H1 (cell line): ENCODE results near the gene TET1. TPM values are rescaled to one million over a fixed set of nuclear protein-coding genes. Genes with fewer than 3 reads are reported as not detected.

ENCODE experiments used
- CTCF ChIA-PET: fragments of 300-600 bp; sonication (Branson Sonifier 250); formaldehyde crosslinking; loops from one replicate; lab custom pipeline; 2021; ENCODE audit not compliant: partially characterized antibody; lab: Charles Lee
- POLR2A ChIA-PET: fragments of 300-600 bp; sonication (Branson Sonifier 250); formaldehyde crosslinking; loops from one replicate; lab custom pipeline; 2021; ENCODE audit warnings: inconsistent platforms; ENCODE audit not compliant: partially characterized antibody; lab: Charles Lee
- DNase-seq, 2 experiments: peaks; one replicate each; pipeline versions ENCODE4 v3.0.0 to v3.0.0-alpha.2; 2010 to 2022; ENCODE audit warnings: low spot score in 2 of 2, low read depth in 1 of 2, mixed read lengths in 1 of 2
- FAIRE-seq: peaks from 2 replicates; lab custom pipeline; 2011; peaks lifted over from hg19 to GRCh38; lab: Jason Lieb, UNC
- H2AFZ ChIP-seq: 2 replicates; pipeline ENCODE4 v1.8.1; 2012; ENCODE audit warnings: low read length, inconsistent platforms
- H2AK5ac ChIP-seq: 2 replicates; pipeline ENCODE4 v1.6.1; 2013; ENCODE audit warnings: low read depth, low read length
- H2BK120ac ChIP-seq: replicated peaks from 2 replicates; pipeline ENCODE3; 2013; ENCODE audit warnings: low read depth, low read length, inconsistent platforms
- H2BK12ac ChIP-seq: 2 replicates; pipeline ENCODE4 v1.6.1; 2013; ENCODE audit warnings: low read depth, low read length
- H2BK15ac ChIP-seq: 2 replicates; pipeline ENCODE4 v1.6.1; 2013; ENCODE audit warnings: low read length
- H2BK20ac ChIP-seq: 2 replicates; pipeline ENCODE4 v1.6.1; 2013; ENCODE audit warnings: low read length
- H2BK5ac ChIP-seq: 2 replicates; pipeline ENCODE4 v1.6.1; 2013; ENCODE audit warnings: low read depth, low read length
- H3K14ac ChIP-seq: 2 replicates; pipeline ENCODE4 v1.6.1; 2013; ENCODE audit warnings: inconsistent platforms; ENCODE audit not compliant: insufficient read length
- H3K18ac ChIP-seq: 2 replicates; pipeline ENCODE4 v1.6.1; 2013; ENCODE audit warnings: low read length; ENCODE audit errors: extremely low read depth
- H3K23ac ChIP-seq: 2 replicates; pipeline ENCODE4 v1.6.1; 2013; ENCODE audit warnings: inconsistent platforms; ENCODE audit not compliant: insufficient read length
- H3K23me2 ChIP-seq: 2 replicates; pipeline ENCODE4 v1.6.1; 2013; ENCODE audit warnings: low read depth, low read length
- H3K27ac ChIP-seq: 2 replicates; pipeline ENCODE4 v1.6.1; 2011; ENCODE audit warnings: low read depth, low read length, inconsistent platforms
- H3K27me3 ChIP-seq, 4 experiments: replicated peaks in 1 of 4; 1 replicate in 1 of 4; 2 replicates in 3 of 4; pipeline versions ENCODE4 v1.6.1 to v1.8.1; 2011 to 2013; ENCODE audit warnings: low read length in 3 of 4, mild to moderate bottlenecking in 3 of 4, inconsistent platforms in 2 of 4, mixed read lengths in 2 of 4, moderate library complexity in 1 of 4; ENCODE audit not compliant: control insufficient read depth in 3 of 4, insufficient read depth in 3 of 4; ENCODE audit errors: extremely low read depth in 1 of 4
- H3K36me3 ChIP-seq, 4 experiments: 2 replicates each; pipeline versions ENCODE4 v1.6.1 to v1.8.1; 2011 to 2013; ENCODE audit warnings: mild to moderate bottlenecking in 4 of 4, low read length in 3 of 4, moderate library complexity in 2 of 4, control low read depth in 1 of 4, inconsistent platforms in 1 of 4; ENCODE audit not compliant: insufficient read depth in 4 of 4, control insufficient read depth in 2 of 4
- H3K4ac ChIP-seq: replicated peaks from 2 replicates; pipeline ENCODE3; 2013; ENCODE audit warnings: low read length, low read depth, mixed read lengths, inconsistent platforms; ENCODE audit not compliant: insufficient read length
- H3K4me1 ChIP-seq, 4 experiments: replicated peaks in 1 of 4; 1 replicate in 1 of 4; 2 replicates in 3 of 4; pipeline versions ENCODE4 v1.6.1 to v1.8.1; 2011 to 2013; ENCODE audit warnings: low read length in 3 of 4, inconsistent platforms in 2 of 4, mixed read lengths in 1 of 4; ENCODE audit not compliant: insufficient read depth in 4 of 4, control insufficient read depth in 3 of 4
- H3K4me2 ChIP-seq, 2 experiments: 2 replicates each; pipeline versions ENCODE4 v1.6.1 to v1.8.1; 2011 to 2013; ENCODE audit warnings: low read depth in 2 of 2, low read length in 2 of 2, control low read depth in 1 of 2, inconsistent platforms in 1 of 2, mild to moderate bottlenecking in 1 of 2; ENCODE audit not compliant: insufficient read depth in 1 of 2
- H3K4me3 ChIP-seq, 4 experiments: fragments of 200-600, 300-600 bp in 1 of 4; sonication (generic), shearing (Covaris generic), sonication (Bioruptor Twin) in 1 of 4; 2 replicates each; pipeline versions ENCODE4 v1.5.1 to v1.8.1; 2011 to 2016; ENCODE audit warnings: low read length in 4 of 4, low read depth in 3 of 4, control low read depth in 2 of 4, inconsistent platforms in 2 of 4, mild to moderate bottlenecking in 2 of 4, mixed read lengths in 1 of 4, moderate library complexity in 1 of 4; ENCODE audit not compliant: insufficient read depth in 2 of 4; ENCODE audit errors: extremely low read depth in 1 of 4
- H3K56ac ChIP-seq: replicated peaks from 2 replicates; pipeline ENCODE3; 2013; ENCODE audit warnings: low read depth, mild to moderate bottlenecking, mixed read lengths, low read length, inconsistent platforms; ENCODE audit not compliant: insufficient read length
- H3K79me1 ChIP-seq: 2 replicates; pipeline ENCODE4 v1.6.1; 2013; ENCODE audit warnings: low read depth, low read length, control low read depth
- H3K79me2 ChIP-seq, 2 experiments: 2 replicates each; pipeline versions ENCODE4 v1.6.1 to v1.8.1; 2012 to 2013; ENCODE audit warnings: low read length in 2 of 2, mild to moderate bottlenecking in 2 of 2, inconsistent platforms in 1 of 2; ENCODE audit not compliant: insufficient read depth in 2 of 2, control insufficient read depth in 1 of 2
- H3K9ac ChIP-seq, 4 experiments: replicated peaks in 1 of 4; 1 replicate in 1 of 4; 2 replicates in 3 of 4; pipeline versions ENCODE4 v1.6.1 to v1.8.1; 2011 to 2013; ENCODE audit warnings: low read depth in 3 of 4, low read length in 3 of 4, control low read depth in 2 of 4, mild to moderate bottlenecking in 2 of 4, moderate library complexity in 2 of 4, inconsistent platforms in 1 of 4; ENCODE audit errors: extremely low read depth in 1 of 4
- H3K9me3 ChIP-seq, 2 experiments: 2 replicates each; pipeline versions ENCODE4 v1.6.1 to v1.8.1; 2012 to 2013; ENCODE audit warnings: mild to moderate bottlenecking in 2 of 2, moderate library complexity in 2 of 2, control low read depth in 1 of 2, inconsistent platforms in 1 of 2, low read depth in 1 of 2, low read length in 1 of 2, mixed read lengths in 1 of 2; ENCODE audit not compliant: insufficient read depth in 2 of 2
- H4K20me1 ChIP-seq, 2 experiments: replicated peaks in 1 of 2; 2 replicates each; pipeline versions ENCODE3 to v1.8.1; 2011 to 2013; ENCODE audit warnings: inconsistent platforms in 2 of 2, low read length in 2 of 2, mild to moderate bottlenecking in 1 of 2; ENCODE audit not compliant: insufficient read depth in 2 of 2, control insufficient read depth in 1 of 2
- H4K5ac ChIP-seq: 2 replicates; pipeline ENCODE4 v1.6.1; 2013; ENCODE audit warnings: low read length, low read depth, mixed read lengths, inconsistent platforms; ENCODE audit not compliant: insufficient read length
- H4K8ac ChIP-seq: 2 replicates; pipeline ENCODE4 v1.8.0; 2013; ENCODE audit warnings: mild to moderate bottlenecking, moderate library complexity, low read length, inconsistent platforms; ENCODE audit not compliant: insufficient read depth; ENCODE audit errors: extremely low read depth
- H4K91ac ChIP-seq: replicated peaks from 2 replicates; pipeline ENCODE3; 2013; ENCODE audit warnings: low read length, mixed read lengths, inconsistent platforms; ENCODE audit not compliant: insufficient read length
- BRCA1 ChIP-seq: IDR thresholded peaks from 2 replicates; pipeline ENCODE4 v1.6.1; 2012; ENCODE audit warnings: low read depth, low read length, improper control_type of control experiment
- CBX8 ChIP-seq: fragments of 300-800, 300-1000 bp; sonication (generic); IDR thresholded peaks from 2 replicates; pipeline ENCODE4 v1.7.1; 2016; ENCODE audit warnings: low read depth, low read length, borderline replicate concordance
- GTF2F1 ChIP-seq: IDR thresholded peaks from 2 replicates; pipeline ENCODE4 v1.6.1; 2012; ENCODE audit warnings: low read depth, low read length, improper control_type of control experiment, borderline replicate concordance
- NRF1 ChIP-seq: IDR thresholded peaks from 2 replicates; pipeline ENCODE4 v1.6.1; 2011; ENCODE audit warnings: mild to moderate bottlenecking, low read depth, low read length, improper control_type of control experiment
- POLR2AphosphoS5 ChIP-seq: IDR thresholded peaks from 2 replicates; pipeline ENCODE4 v1.6.1; 2011; ENCODE audit warnings: low read depth, low read length
- POU5F1 ChIP-seq: IDR thresholded peaks from 2 replicates; pipeline ENCODE4 v1.6.1; 2011; ENCODE audit warnings: low read depth, mild to moderate bottlenecking, low read length, moderate library complexity
- SIRT6 ChIP-seq: IDR thresholded peaks from one replicate; pipeline ENCODE4 v1.7.1; 2012; ENCODE audit warnings: low read length, inconsistent platforms
- SIX5 ChIP-seq: IDR thresholded peaks from 2 replicates; pipeline ENCODE4 v1.6.1; 2011; ENCODE audit warnings: mild to moderate bottlenecking, low read depth, low read length
- ZNF274 ChIP-seq: IDR thresholded peaks from 2 replicates; pipeline ENCODE4 v1.7.0; 2012; ENCODE audit warnings: low read length, borderline replicate concordance; ENCODE audit errors: extremely low read depth
- WGBS, 2 experiments: shearing (Covaris generic) in 1 of 2; methylation state at CpG; one replicate each; pipeline versions ENCODE4 v1.1.6 to v1.1.7; 2013 to 2015; ENCODE audit warnings: low lambda C conversion rate in 2 of 2, mixed read lengths in 2 of 2, inconsistent platforms in 1 of 2, low coverage in 1 of 2, missing lambda C conversion rate in 1 of 2; ENCODE audit not compliant: insufficient replicate concordance in 2 of 2, insufficient coverage in 1 of 2, insufficient read length in 1 of 2; ENCODE audit errors: extremely low coverage in 1 of 2, missing lambda C conversion rate in 1 of 2; 5-methylcytosine and 5-hydroxymethylcytosine counted together
- polyA plus RNA-seq, 7 experiments: library from polyadenylated mRNA; depleted of rRNA in 3 of 7; stranded (reverse) in 5 of 7; unstranded in 2 of 7; fragments of >200 nt in 5 of 7; fragments of 200-250 nt in 2 of 7; gene quantifications; 1 replicate in 5 of 7; 2 replicates in 1 of 7; 4 replicates in 1 of 7; pipeline versions ENCODE4 v1.2.1 to v1.2.3, GENCODE V29; 2011 to 2013; ENCODE audit warnings: missing spikeins in 2 of 7, mixed read lengths in 2 of 7
- total RNA-seq: library from RNA; stranded (reverse); fragmentation: NEBNext Ultra II Directional; extraction: Animal tissue kit (Norgen Biotek cat#: 25700); gene quantifications from 2 replicates; pipeline ENCODE4 v1.2.1, GENCODE V29; 2021
- TF ChIP-seq, protein P1 (sequence below), 3 experiments: IDR thresholded peaks; 1 replicate in 2 of 3; 2 replicates in 1 of 3; pipeline versions ENCODE4 v1.5.1 to v1.6.1; 2011; ENCODE audit warnings: low read length in 3 of 3, mild to moderate bottlenecking in 3 of 3, inconsistent platforms in 2 of 3, low read depth in 1 of 3, moderate library complexity in 1 of 3; ENCODE audit not compliant: insufficient read depth in 1 of 3; ENCODE audit errors: control extremely low read depth in 1 of 3

Gene TET1
- total and polyA plus RNA-seq, 2 of the 8 experiments (the other 6 are each of a cell fraction or from before 2014, with no cell fraction given): 15.2 to 69.3 TPM

GRCh38 chr10:68725016-68725415, 164.9 kb downstream of the TET1 start:
- no peaks in the 10 kb centered on the region for H3K27me3 ChIP-seq
- no peak overlapping the region for H2BK20ac ChIP-seq
- no peak for DNase-seq
- H3K23ac ChIP-seq: no peak overlapping the region
- H4K5ac ChIP-seq: no peak overlapping the region
- H4K91ac ChIP-seq: no peak overlapping the region
- no peak overlapping the region for H2AK5ac ChIP-seq
- peaks cover 0 to 62% of the 10 kb centered on the region in 2 experiments; a peak in 3 of 4 replicates for H3K79me2 ChIP-seq
- H2BK5ac ChIP-seq: no peak overlapping the region
- no peak overlapping the region for H3K4me2 ChIP-seq
- no peak overlapping the region for H3K27ac ChIP-seq
- H3K18ac ChIP-seq: no peak overlapping the region
- H4K8ac ChIP-seq: no peak overlapping the region
- peaks cover 0 to 1% of the 10 kb centered on the region in 2 experiments for H4K20me1 ChIP-seq
- H2BK15ac ChIP-seq: no peak overlapping the region
- CTCF ChIA-PET: no interaction called here
- no peak overlapping the region for H2BK120ac ChIP-seq
- POLR2A ChIA-PET: interaction anchor here (0.6 to 3.6 kb wide), 7 partner anchors 10 to 536 kb away, joined by 3 to 11 read pairs (median 4); partner anchors contain the start of gene DDX21
- no peaks in the 10 kb centered on the region for H3K9me3 ChIP-seq
- no peak for TF ChIP-seq SIRT6
- no peak for TF ChIP-seq POLR2AphosphoS5
- no peak for TF ChIP-seq BRCA1
- TF ChIP-seq CBX8: no peak
- TF ChIP-seq, protein P1, sequence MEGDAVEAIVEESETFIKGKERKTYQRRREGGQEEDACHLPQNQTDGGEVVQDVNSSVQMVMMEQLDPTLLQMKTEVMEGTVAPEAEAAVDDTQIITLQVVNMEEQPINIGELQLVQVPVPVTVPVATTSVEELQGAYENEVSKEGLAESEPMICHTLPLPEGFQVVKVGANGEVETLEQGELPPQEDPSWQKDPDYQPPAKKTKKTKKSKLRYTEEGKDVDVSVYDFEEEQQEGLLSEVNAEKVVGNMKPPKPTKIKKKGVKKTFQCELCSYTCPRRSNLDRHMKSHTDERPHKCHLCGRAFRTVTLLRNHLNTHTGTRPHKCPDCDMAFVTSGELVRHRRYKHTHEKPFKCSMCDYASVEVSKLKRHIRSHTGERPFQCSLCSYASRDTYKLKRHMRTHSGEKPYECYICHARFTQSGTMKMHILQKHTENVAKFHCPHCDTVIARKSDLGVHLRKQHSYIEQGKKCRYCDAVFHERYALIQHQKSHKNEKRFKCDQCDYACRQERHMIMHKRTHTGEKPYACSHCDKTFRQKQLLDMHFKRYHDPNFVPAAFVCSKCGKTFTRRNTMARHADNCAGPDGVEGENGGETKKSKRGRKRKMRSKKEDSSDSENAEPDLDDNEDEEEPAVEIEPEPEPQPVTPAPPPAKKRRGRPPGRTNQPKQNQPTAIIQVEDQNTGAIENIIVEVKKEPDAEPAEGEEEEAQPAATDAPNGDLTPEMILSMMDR (IDR thresholded peaks at IDR 0.05; ENCODE audit: control extremely low read depth in 1 of 3, insufficient read depth in 1 of 3, low read depth in 1 of 3, low read length in 3 of 3): no peak
- TF ChIP-seq SIX5: no peak
- TF ChIP-seq GTF2F1: no peak
- TF ChIP-seq POU5F1: no peak
- TF ChIP-seq ZNF274: no peak
- no peak for TF ChIP-seq NRF1
- no peak overlapping the region for H2BK12ac ChIP-seq
- no peak overlapping the region for H3K14ac ChIP-seq
- no peaks in the 10 kb centered on the region for H3K23me2 ChIP-seq
- no peak overlapping the region for H3K4ac ChIP-seq
- no peak overlapping the region for H3K56ac ChIP-seq
- 96% methylated on average over 14 of the region's 14 CpGs; no CpG with 5 or more reads in 1 of the 2 experiments for WGBS, 2 experiments
- no peak overlapping the region for H3K4me3 ChIP-seq
- H3K36me3 ChIP-seq: peaks cover 12 to 70% (median 35%) of the 10 kb centered on the region in 4 experiments
- no peak for FAIRE-seq
- H2AFZ ChIP-seq: no peak overlapping the region
- H3K79me1 ChIP-seq: peaks cover 5% of the 10 kb centered on the region; the same call in 1 of the 2 replicates
- no peak overlapping the region for H3K9ac ChIP-seq
- peaks cover 0 to 4% (median 1%) of the 10 kb centered on the region in 4 experiments; a peak in 4 of 7 replicates for H3K4me1 ChIP-seq
